ENCODE measurements around the gene TSKU.
"Not testable (repeated sequence)": the region's sequence is repeated elsewhere in the genome, so short reads cannot be mapped to it uniquely, and the experiment has no call there.

TSKU gene

GRCh38 chr11:76803023-76803422 is 19.9 kb downstream of the TSKU start:
- DNase-seq, result peak; percentile 63

- DNase-seq, result no peak
Observed at GRCh38 chr11:76803811-76804600, 20.9 kb downstream of the TSKU start.

GRCh38 chr11:76805206-76805913 is 22.2 kb downstream of the TSKU start:
- no peak for DNase-seq

- no peak for DNase-seq
Observed at GRCh38 chr11:76806131-76806530, 23.0 kb downstream of the TSKU start.

GRCh38 chr11:76806608-76807205 is 23.6 kb downstream of the TSKU start:
- no peak for DNase-seq

- DNase-seq, result peak; percentile 78
Observed at GRCh38 chr11:76807206-76807875, 24.2 kb downstream of the TSKU start.

- DNase-seq, result no peak
Observed at GRCh38 chr11:76808171-76808570, 25.0 kb downstream of the TSKU start.

GRCh38 chr11:76808996-76809395 is 25.8 kb downstream of the TSKU start:
- no peak for DNase-seq

- DNase-seq, result peak; percentile 63
Observed at GRCh38 chr11:76810151-76810853, 27.1 kb downstream of the TSKU start.

- DNase-seq, result no peak
Observed at GRCh38 chr11:76811259-76811658, 28.1 kb downstream of the TSKU start.

GRCh38 chr11:76814414-76814813 is 31.3 kb downstream of the TSKU start:
- no peak for DNase-seq

- not testable (repeated sequence) for DNase-seq
Observed at GRCh38 chr11:76815678-76816077, 32.5 kb downstream of the TSKU start.

- no peak for DNase-seq
Observed at GRCh38 chr11:76820184-76820566, 37.0 kb downstream of the TSKU start.

- not testable (repeated sequence) for DNase-seq
Observed at GRCh38 chr11:76821396-76821795, 38.2 kb downstream of the TSKU start.

- no peak for DNase-seq
Observed at GRCh38 chr11:76822406-76822805, 39.2 kb downstream of the TSKU start.

GRCh38 chr11:76823481-76824028 is 40.4 kb downstream of the TSKU start:
- peak; percentile 67 for DNase-seq

GRCh38 chr11:76824083-76824939 is 41.2 kb downstream of the TSKU start:
- peak; percentile 53 for DNase-seq

GRCh38 chr11:76824980-76825725 is 42.0 kb downstream of the TSKU start:
- no peak for DNase-seq

GRCh38 chr11:76825726-76826396 is 42.7 kb downstream of the TSKU start:
- no peak for DNase-seq

- DNase-seq, result not testable (repeated sequence)
Observed at GRCh38 chr11:76826508-76826907, 43.4 kb downstream of the TSKU start.

Measured in HCEC 1CT (cell line).